ENCODE data around the gene RLN3.
"Not testable (repeated sequence)": the region's sequence is repeated elsewhere in the genome, so short reads cannot be mapped to it uniquely, and the experiment has no call there.

DNA sequence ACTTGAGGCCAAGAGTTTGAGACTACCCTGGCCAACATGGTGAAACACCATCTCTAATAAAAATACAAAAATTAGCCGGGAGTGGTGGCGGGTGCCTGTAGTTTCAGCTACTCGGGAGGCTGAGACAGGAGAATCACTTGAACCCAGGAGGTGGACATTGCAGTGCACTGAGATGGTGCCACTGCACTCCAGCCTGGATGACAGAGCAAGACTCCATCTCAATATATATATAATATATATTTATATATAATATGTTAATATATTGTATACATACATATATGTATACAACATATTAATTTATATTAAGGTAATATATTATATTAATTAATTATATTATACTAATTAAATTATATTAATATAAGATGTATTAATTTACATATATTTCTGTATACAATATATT, 8.2 kb upstream of the RLN3 start:
- not testable (repeated sequence) for TF ChIP-seq SUZ12 (IDR thresholded peaks at IDR 0.05; ENCODE audit: extremely low read depth, insufficient read depth, insufficient read length); YY1 (IDR thresholded peaks at IDR 0.05; ENCODE audit: insufficient read depth, insufficient read length)
